K562 (cell line): ENCODE results near the gene TMEM163. TPM values are rescaled to one million over a fixed set of nuclear protein-coding genes. Genes with fewer than 3 reads are reported as not detected.

ENCODE experiments used
- ATAC-seq: fragments of 200-7000 bp; cut with Tn5 transposase; 3 replicates; pipeline ENCODE4 v1.9.1; 2020; ENCODE audit warnings: moderate library complexity
- BruUV-seq: library from RNA; stranded (reverse); fragments of 400-500 nt; replicated peaks from 2 replicates; lab custom pipeline; 2021; lab: Mats Ljungman, UMichigan
- CTCF ChIA-PET: fragments of 300-600 bp; formaldehyde crosslinking; extraction: SDS; loops from one replicate; lab custom pipeline; 2021; ENCODE audit warnings: low intra/inter-chr PET ratio; lab: Yijun Ruan, JAX
- POLR2A ChIA-PET: fragments of 300-600, 350-650 bp; sonication (Branson Sonifier 250); formaldehyde crosslinking; extraction: SDS; loops from one replicate; lab custom pipeline; 2021; ENCODE audit warnings: antibody characterized with exemption, inconsistent platforms; lab: Yijun Ruan, JAX
- DNase-seq, 4 experiments: peaks; one replicate each; pipeline versions ENCODE4 v3.0.0 to v3.0.0-alpha.2; 2011 to 2018; ENCODE audit warnings: low spot score in 3 of 4, mixed read lengths in 3 of 4; ENCODE audit errors: extremely low read depth in 1 of 4
- FAIRE-seq: peaks from 2 replicates; lab custom pipeline; 2011; peaks lifted over from hg19 to GRCh38; lab: Jason Lieb, UNC
- H2AFZ ChIP-seq: 2 replicates; pipeline ENCODE4 v1.6.0; 2011; ENCODE audit warnings: low read depth, low read length, control low read depth, inconsistent platforms
- H3K27ac ChIP-seq: fragments of 200-600 bp; 3 replicates; pipeline ENCODE4 v1.8.0; 2011; ENCODE audit warnings: low read depth, mild to moderate bottlenecking, control low read depth, inconsistent platforms, low read length, moderate library complexity, mixed read lengths; ENCODE audit errors: extremely low read depth
- H3K27me3 ChIP-seq, 2 experiments: fragments of 300-600 bp in 1 of 2; 2 replicates in 1 of 2; 3 replicates in 1 of 2; pipeline versions ENCODE4 v1.6.0 to v1.8.0; 2011; ENCODE audit warnings: inconsistent platforms in 2 of 2, low read length in 2 of 2, mild to moderate bottlenecking in 1 of 2, mixed read lengths in 1 of 2, moderate library complexity in 1 of 2; ENCODE audit not compliant: control insufficient read depth in 2 of 2, insufficient read depth in 2 of 2
- H3K36me3 ChIP-seq: fragments of 300-600 bp; 3 replicates; pipeline ENCODE4 v1.8.0; 2011; ENCODE audit warnings: mild to moderate bottlenecking, low read length, inconsistent platforms; ENCODE audit not compliant: control insufficient read depth, insufficient read depth
- H3K4me1 ChIP-seq, 2 experiments: fragments of 200-600 bp in 1 of 2; replicated peaks in 1 of 2; 2 replicates in 1 of 2; 3 replicates in 1 of 2; pipeline versions ENCODE4 v1.5.1 to v1.8.0; 2011; ENCODE audit warnings: inconsistent platforms in 2 of 2, low read length in 2 of 2, mild to moderate bottlenecking in 1 of 2, mixed read lengths in 1 of 2, moderate library complexity in 1 of 2; ENCODE audit not compliant: control insufficient read depth in 2 of 2, insufficient read depth in 2 of 2
- H3K4me2 ChIP-seq: 2 replicates; pipeline ENCODE4 v1.6.1; 2011; ENCODE audit warnings: low read length, control low read depth, inconsistent platforms, mixed read lengths; ENCODE audit not compliant: insufficient read depth
- H3K4me3 ChIP-seq: fragments of 200-600 bp; sonication (generic), shearing (Covaris generic); 2 replicates; pipeline ENCODE4 v1.5.1; 2016; ENCODE audit warnings: control low read depth, inconsistent platforms
- H3K79me2 ChIP-seq: fragments of 200-600 bp; 3 replicates; pipeline ENCODE4 v1.8.0; 2011; ENCODE audit warnings: low read length, inconsistent platforms; ENCODE audit not compliant: control insufficient read depth, insufficient read depth
- H3K9ac ChIP-seq, 2 experiments: 2 replicates each; pipeline versions ENCODE4 v1.6.0 to v1.6.1; 2011; ENCODE audit warnings: low read depth in 2 of 2, low read length in 2 of 2, control low read depth in 1 of 2, inconsistent platforms in 1 of 2, mild to moderate bottlenecking in 1 of 2, mixed read lengths in 1 of 2; ENCODE audit not compliant: insufficient read depth in 1 of 2
- H3K9me1 ChIP-seq: one replicate; pipeline ENCODE4 v1.6.0; 2011; ENCODE audit warnings: inconsistent platforms, mild to moderate bottlenecking, low read length, moderate library complexity; ENCODE audit not compliant: control insufficient read depth, insufficient read depth
- H3K9me3 ChIP-seq: replicated peaks from 2 replicates; pipeline ENCODE4 v1.5.1; 2011; ENCODE audit warnings: low read depth, low read length, inconsistent platforms; ENCODE audit not compliant: control insufficient read depth, insufficient read depth
- H4K20me1 ChIP-seq: replicated peaks from 2 replicates; pipeline ENCODE4 v1.6.1; 2011; ENCODE audit warnings: low read length, inconsistent platforms, mixed read lengths; ENCODE audit not compliant: control insufficient read depth, insufficient read depth
- DIDO1 ChIP-seq: fragments of 450-650 bp; IDR thresholded peaks from 2 replicates; pipeline ENCODE4 v1.6.1; 2016; ENCODE audit warnings: low read depth, missing biosample characterization, missing genetic modification characterization
- EGR1 ChIP-seq: fragments of 450-650 bp; conservative IDR thresholded peaks from 2 replicates; pipeline ENCODE4 v1.6.1; 2017; ENCODE audit warnings: mild to moderate bottlenecking
- NCOR1 ChIP-seq: fragments of 450-650 bp; IDR thresholded peaks from 2 replicates; pipeline ENCODE4 v1.6.1; 2016; ENCODE audit warnings: mild to moderate bottlenecking, moderate library complexity
- NR1H2 ChIP-seq: sonication (generic); formaldehyde crosslinking; IDR thresholded peaks from 2 replicates; pipeline ENCODE4 v1.4.0; 2020; ENCODE audit warnings: mild to moderate bottlenecking, missing genetic modification reagents
- PHB2 ChIP-seq: fragments of 450-650 bp; IDR thresholded peaks from 2 replicates; pipeline ENCODE4 v1.6.1; 2017; ENCODE audit warnings: low read depth
- TAF9B ChIP-seq: fragments of 450-650 bp; IDR thresholded peaks from 2 replicates; pipeline ENCODE4 v1.6.1; 2018; ENCODE audit warnings: mild to moderate bottlenecking; ENCODE audit not compliant: partially characterized antibody
- TBP ChIP-seq: optimal IDR thresholded peaks from 2 replicates; pipeline ENCODE3; 2011; ENCODE audit warnings: low read depth, low read length, improper control_type of control experiment
- ZNF75A ChIP-seq: fragments of 450-650 bp; formaldehyde crosslinking; IDR thresholded peaks from 2 replicates; pipeline ENCODE4 v1.4.0; 2020; ENCODE audit warnings: mild to moderate bottlenecking
- WGBS: fragments of 100-300 bp; shearing (Covaris generic); methylation state at CpG from one replicate; pipeline ENCODE4 v1.1.6; 2016; ENCODE audit warnings: low coverage, mixed read lengths; ENCODE audit not compliant: insufficient coverage; ENCODE audit errors: missing lambda C conversion rate; 5-methylcytosine and 5-hydroxymethylcytosine counted together
- in situ Hi-C: fragments of 300-500 bp; cut with MboI; formaldehyde crosslinking; loops from 4 replicates; pipeline ENCODE4 v1.15.0; 2018; ENCODE audit warnings: inconsistent platforms, mixed read lengths
- intact Hi-C: fragments of 100-400 bp; cut with micrococcal nuclease; formaldehyde crosslinking; loops from 2 replicates; pipeline ENCODE4 v1.14.2; 2022
- polyA plus RNA-seq, 8 experiments: library from polyadenylated mRNA; depleted of rRNA in 4 of 8; stranded (reverse) in 5 of 8; unstranded in 3 of 8; fragments of >200 nt; fragmentation: Nextera tagmentation in 2 of 8; fragmentation: Illumina TruSeq in 1 of 8; extraction: Ambion mirVana in 2 of 8; extraction: Trizol in 1 of 8; gene quantifications; 2 replicates each; pipeline versions ENCODE4 v1.2.1 to v1.2.3, GENCODE V29; 2011 to 2014; ENCODE audit warnings: inconsistent platforms in 1 of 8, missing spikeins in 1 of 8
- total RNA-seq, 7 experiments: library from RNA; depleted of rRNA in 6 of 7; stranded (reverse); fragments of >200 nt in 6 of 7; fragmentation: Illumina TruSeq in 2 of 7; extraction: Trizol in 2 of 7; gene quantifications; 2 replicates each; pipeline versions ENCODE4 v1.2.1 to v1.2.3, GENCODE V29; 2011 to 2021; ENCODE audit warnings: low replicate concordance in 1 of 7
- TF ChIP-seq, protein P1 (sequence below): fragments of 150-350 bp; conservative IDR thresholded peaks from 2 replicates; pipeline ENCODE4 v1.6.1; 2014; ENCODE audit warnings: low read length
- TF ChIP-seq, protein P2 (sequence below): fragments of 450-650 bp; IDR thresholded peaks from 2 replicates; pipeline ENCODE4 v1.6.1; 2016; ENCODE audit warnings: low read depth, mild to moderate bottlenecking, moderate library complexity
- TF ChIP-seq, protein P3 (sequence below): fragments of 250-450 bp; sonication (Bioruptor Pico); IDR thresholded peaks from 2 replicates; pipeline ENCODE4 v1.8.0; 2021; ENCODE audit warnings: mild to moderate bottlenecking, moderate library complexity

The TMEM163 gene
- total and polyA plus RNA-seq, 9 of the 15 experiments (the other 6 are each of a cell fraction or from before 2014, with no cell fraction given), result 0.04 to 0.68 (median 0.16) TPM; not detected in 3

DNA sequence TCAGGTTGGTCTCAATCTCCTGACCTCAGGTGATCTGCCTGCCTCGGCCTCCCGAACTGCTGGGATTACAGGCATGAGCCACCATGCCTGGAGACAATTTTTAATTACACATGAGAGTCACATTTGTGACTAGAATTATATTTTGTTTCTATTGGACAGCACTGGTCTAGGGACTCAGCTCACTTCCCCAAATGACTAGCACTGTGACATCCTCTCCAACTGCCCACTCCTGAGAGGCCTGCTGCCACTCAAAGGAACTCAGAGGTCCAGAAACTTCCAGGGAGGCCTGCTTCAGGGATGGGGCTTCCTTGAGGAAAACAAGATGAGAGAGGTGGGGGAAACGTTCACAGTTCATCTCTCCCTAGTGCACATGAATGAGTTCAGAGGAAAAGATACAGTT, 29.5 kb downstream of the TMEM163 start:
- H3K9me1 ChIP-seq, result no peaks in the 10 kb centered on the region
- H3K27ac ChIP-seq, result no peak overlapping the region
- WGBS, result 0% methylated on average over 3 of the region's 3 CpGs
- no peaks in the 10 kb centered on the region for H4K20me1 ChIP-seq
- ChIA-PET POLR2A (no interaction called here), CTCF (no interaction called here)
- no peaks in the 10 kb centered on the region; a peak in 1 of 5 replicates for H3K4me1 ChIP-seq
- BruUV-seq, result no TSS peak
- no peaks in the 10 kb centered on the region for H3K9me3 ChIP-seq
- H3K4me2 ChIP-seq, result no peak overlapping the region
- H3K9ac ChIP-seq, result no peak overlapping the region
- FAIRE-seq, result no peak
- ATAC-seq, result no peak
- no peak for DNase-seq
- peaks cover 2 to 14% of the 10 kb centered on the region in 2 experiments; a peak in 4 of 5 replicates for H3K27me3 ChIP-seq
- no peak overlapping the region for H3K4me3 ChIP-seq
- TF ChIP-seq EGR1 (no peak), NCOR1 (no peak), TAF9B (no peak), DIDO1 (tag) (no peak), PHB2 (no peak), TBP (no peak), ZNF75A (no peak), NR1H2 (CRISPR knock-in tag) (no peak)
- TF ChIP-seq, protein P1, sequence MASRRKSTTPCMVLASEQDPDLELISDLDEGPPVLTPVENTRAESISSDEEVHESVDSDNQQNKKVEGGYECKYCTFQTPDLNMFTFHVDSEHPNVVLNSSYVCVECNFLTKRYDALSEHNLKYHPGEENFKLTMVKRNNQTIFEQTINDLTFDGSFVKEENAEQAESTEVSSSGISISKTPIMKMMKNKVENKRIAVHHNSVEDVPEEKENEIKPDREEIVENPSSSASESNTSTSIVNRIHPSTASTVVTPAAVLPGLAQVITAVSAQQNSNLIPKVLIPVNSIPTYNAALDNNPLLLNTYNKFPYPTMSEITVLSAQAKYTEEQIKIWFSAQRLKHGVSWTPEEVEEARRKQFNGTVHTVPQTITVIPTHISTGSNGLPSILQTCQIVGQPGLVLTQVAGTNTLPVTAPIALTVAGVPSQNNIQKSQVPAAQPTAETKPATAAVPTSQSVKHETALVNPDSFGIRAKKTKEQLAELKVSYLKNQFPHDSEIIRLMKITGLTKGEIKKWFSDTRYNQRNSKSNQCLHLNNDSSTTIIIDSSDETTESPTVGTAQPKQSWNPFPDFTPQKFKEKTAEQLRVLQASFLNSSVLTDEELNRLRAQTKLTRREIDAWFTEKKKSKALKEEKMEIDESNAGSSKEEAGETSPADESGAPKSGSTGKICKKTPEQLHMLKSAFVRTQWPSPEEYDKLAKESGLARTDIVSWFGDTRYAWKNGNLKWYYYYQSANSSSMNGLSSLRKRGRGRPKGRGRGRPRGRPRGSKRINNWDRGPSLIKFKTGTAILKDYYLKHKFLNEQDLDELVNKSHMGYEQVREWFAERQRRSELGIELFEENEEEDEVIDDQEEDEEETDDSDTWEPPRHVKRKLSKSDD, result no peak
- TF ChIP-seq, protein P2, sequence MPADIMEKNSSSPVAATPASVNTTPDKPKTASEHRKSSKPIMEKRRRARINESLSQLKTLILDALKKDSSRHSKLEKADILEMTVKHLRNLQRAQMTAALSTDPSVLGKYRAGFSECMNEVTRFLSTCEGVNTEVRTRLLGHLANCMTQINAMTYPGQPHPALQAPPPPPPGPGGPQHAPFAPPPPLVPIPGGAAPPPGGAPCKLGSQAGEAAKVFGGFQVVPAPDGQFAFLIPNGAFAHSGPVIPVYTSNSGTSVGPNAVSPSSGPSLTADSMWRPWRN, result no peak
- TF ChIP-seq, protein P3, sequence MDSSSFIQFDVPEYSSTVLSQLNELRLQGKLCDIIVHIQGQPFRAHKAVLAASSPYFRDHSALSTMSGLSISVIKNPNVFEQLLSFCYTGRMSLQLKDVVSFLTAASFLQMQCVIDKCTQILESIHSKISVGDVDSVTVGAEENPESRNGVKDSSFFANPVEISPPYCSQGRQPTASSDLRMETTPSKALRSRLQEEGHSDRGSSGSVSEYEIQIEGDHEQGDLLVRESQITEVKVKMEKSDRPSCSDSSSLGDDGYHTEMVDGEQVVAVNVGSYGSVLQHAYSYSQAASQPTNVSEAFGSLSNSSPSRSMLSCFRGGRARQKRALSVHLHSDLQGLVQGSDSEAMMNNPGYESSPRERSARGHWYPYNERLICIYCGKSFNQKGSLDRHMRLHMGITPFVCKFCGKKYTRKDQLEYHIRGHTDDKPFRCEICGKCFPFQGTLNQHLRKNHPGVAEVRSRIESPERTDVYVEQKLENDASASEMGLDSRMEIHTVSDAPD, result no peak
- TF ChIP-seq, all 486 proteins: peak for 0
- Histone ChIP-seq H2AFZ (no peak overlapping the region), H3K79me2 (no peaks in the 10 kb centered on the region), H3K36me3 (no peaks in the 10 kb centered on the region)
- intact Hi-C loops (no loop called here), in situ Hi-C loops (no loop called here)
